PC-3 (cell line): ENCODE results near the gene KATNAL1.

Source experiments
- CTCF ChIP-seq: fragments of 300-600 bp; sonication (generic); conservative IDR thresholded peaks from 2 replicates; pipeline ENCODE4 v1.5.1; 2017; ENCODE audit warnings: antibody characterized with exemption, low read depth, mild to moderate bottlenecking, low read length
- EZH2 ChIP-seq: fragments of 300-600 bp; sonication (generic); IDR thresholded peaks from one replicate; pipeline ENCODE4 v1.6.1; 2017; ENCODE audit warnings: antibody characterized with exemption, mild to moderate bottlenecking, low read length; ENCODE audit not compliant: unreplicated experiment

GRCh38 chr13:30294004-30294403 is 13.3 kb downstream of the KATNAL1 start:
- no peak for TF ChIP-seq CTCF
- TF ChIP-seq EZH2 = no peak
